HG02759 (cell line): ENCODE data around the gene EXO1.
"Not testable (repeated sequence)": the region's sequence is repeated elsewhere in the genome, so short reads cannot be mapped to it uniquely, and the experiment has no call there.

Source experiments
- ATAC-seq: cut with Tn5 transposase; IDR thresholded peaks from one replicate; pipeline ENCODE4 v1.9.1; 2021; ENCODE audit warnings: mild to moderate bottlenecking, moderate library complexity; ENCODE audit not compliant: unreplicated experiment

The EXO1 gene

DNA sequence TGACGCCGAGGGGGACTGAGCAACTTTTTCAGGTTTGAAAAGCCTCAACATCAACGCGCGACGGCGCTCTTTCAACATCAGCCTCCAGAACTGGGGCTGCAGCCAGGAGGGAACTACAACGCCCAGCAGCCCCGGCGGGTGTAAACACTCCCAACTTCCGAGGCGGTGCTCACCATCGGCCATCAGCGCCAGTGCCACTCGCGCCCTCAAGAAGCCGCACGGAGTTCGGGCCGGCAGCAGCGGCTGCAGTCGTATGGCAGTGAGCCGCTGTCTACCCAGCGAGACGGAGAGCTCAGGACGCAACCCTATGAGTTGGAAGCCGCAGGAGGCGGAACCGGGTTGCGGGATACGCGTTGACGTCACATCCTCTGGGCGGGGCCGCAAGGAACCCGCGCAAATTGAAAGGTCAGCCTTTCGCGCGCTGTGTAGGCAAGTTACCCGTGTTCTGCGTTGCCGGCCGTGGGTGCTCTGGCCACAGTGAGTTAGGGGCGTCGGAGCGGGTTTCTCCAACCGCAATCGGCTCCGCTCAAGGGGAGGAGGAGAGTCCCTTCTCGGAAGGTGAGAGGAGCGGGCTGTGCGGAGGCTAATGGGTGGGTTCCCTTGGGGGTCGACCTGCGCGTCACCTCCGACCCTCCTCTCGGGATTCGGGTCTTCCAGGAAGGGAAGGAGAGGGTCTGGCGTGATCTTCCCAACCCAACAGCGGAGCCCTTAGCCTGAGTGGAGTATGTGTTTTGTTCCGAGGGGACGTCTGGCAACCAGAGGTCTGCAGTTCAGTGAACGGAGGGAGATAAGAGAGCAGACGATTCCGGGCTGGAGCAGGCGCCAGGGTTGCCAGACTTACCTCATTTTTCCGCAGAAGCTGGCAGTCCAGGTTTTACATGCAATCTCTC, at the start of gene EXO1:
EXO1 (plus strand) TSS at position 409 of the 890 bp plus-strand sequence. CDS start 2,222 bp downstream, outside the sequence.
- ATAC-seq = peak; percentile 95

DNA sequence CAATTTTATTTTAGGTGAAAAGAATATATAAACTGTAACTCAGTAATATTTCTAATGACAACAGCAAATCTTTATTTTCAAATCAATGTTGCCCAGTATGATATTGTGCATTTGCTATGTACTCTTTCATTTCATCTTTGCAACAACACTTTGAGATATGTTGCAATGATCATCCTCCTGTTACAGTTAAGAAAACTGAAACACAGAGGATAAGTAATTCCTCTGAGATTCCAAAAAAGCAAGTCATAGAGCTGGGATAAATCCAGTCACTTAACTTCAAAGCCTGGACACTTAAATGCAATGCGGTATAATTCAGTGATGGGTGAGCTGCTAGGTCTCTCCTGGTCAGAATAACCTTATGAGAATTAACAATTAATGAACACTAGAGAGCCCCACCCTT, 48.6 kb upstream of the EXO1 start:
- no peak for ATAC-seq

DNA sequence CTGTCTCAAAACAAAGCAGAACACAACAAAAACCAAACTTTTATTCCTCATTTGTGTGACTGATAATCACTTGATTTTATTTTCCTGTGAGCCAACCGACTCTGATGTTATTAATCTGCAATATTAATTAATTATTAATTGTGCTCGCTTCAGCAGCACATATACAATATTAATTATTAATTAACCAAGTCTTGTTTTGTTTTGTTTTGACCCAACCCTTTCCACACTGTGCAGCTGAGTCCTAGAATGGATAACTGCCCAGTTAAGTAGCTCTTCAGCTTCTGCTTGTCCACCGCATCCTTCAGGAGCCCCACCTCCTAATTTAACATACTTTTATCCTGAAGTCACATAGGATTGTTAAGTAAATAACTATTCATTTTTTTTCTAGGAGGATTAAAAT, 47.4 kb upstream of the EXO1 start:
- no peak for ATAC-seq

DNA sequence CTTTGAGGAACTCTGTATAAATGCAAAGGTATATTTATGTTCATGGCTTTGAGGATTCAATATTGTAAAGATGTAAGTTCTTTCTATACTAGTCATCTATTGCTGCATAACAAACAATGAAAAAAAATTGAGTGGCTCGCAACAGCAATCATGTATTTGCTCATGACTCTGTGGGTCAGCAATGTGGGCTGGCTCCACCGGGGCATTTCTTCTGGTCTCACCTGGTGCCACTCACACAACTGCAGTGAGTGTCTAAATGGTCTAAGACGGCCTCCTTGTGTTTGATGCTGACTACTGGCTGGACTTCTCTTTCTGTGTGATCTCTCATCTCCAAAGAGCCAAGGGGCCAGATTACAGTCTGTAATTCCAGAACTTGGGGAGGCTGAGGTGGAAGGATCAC, 45.1 kb upstream of the EXO1 start:
- no peak for ATAC-seq

DNA sequence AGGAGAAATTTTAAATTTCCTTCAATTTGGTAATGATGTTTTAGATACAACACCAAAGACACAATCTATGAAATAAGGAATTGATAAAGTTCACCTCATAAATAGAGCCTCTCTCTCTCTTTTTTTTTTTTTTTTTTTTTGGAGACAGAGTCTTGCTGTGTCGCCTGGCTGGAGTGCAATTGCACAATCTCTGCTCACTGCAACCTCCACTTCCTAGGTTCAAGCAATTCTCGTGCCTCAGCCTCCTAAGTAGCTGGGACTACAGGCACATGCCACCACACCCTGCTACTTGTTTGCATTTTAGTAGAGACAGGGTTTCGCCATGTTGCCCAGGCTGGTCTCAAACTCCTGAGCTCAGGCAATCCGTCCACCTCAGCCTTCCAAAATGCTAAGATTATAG, 43.3 kb upstream of the EXO1 start:
- ATAC-seq = not testable (repeated sequence)

DNA sequence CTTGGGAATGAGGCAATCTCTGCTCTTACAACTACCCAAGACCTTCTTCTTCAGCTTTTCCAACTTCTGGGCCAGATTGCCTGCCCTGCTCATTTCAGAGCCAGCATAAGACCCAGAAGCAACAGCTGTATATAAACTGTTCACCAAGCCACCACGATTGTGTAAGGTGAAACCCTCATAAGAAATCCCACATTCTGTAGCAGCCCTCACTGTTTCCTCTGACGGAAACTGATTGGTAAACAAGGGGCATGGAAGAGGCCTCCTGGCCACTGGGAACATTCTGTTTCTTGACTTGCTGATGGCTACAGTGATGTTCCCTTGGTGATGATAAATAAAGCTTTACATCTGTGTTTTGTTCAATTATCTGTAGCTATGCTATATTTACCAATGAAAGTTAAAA, 39.7 kb upstream of the EXO1 start:
- no peak for ATAC-seq

DNA sequence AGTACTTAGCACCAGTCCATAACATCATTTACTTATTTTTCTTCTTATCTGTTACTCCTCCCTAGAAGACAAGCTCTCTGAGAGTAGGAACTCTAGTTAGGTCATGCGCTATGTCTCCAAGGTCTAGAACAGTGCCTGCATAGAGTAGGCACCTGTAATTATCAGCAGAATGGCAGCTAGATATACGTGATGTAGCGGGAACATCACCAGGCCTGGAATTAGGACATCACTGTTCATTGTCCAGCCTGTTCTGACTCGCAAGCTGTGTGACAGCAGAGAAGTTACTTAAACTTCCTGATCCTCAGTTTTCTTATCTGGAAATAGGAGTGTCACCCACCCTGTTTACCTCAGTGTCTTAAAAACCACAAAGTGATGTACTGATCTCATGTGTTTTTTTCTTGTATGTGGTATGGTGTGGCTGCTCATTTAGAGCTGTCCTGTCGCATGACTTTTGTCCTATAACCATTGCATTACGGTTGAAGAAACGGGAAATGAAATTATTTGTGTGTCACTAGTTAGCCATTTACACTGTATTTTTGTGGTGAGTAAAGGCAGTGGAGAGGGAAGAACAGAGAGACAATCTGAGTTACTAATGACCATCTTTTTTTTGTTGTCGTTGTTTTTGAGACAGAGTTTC, 37.1 kb upstream of the EXO1 start:
- peak; percentile 65 for ATAC-seq

DNA sequence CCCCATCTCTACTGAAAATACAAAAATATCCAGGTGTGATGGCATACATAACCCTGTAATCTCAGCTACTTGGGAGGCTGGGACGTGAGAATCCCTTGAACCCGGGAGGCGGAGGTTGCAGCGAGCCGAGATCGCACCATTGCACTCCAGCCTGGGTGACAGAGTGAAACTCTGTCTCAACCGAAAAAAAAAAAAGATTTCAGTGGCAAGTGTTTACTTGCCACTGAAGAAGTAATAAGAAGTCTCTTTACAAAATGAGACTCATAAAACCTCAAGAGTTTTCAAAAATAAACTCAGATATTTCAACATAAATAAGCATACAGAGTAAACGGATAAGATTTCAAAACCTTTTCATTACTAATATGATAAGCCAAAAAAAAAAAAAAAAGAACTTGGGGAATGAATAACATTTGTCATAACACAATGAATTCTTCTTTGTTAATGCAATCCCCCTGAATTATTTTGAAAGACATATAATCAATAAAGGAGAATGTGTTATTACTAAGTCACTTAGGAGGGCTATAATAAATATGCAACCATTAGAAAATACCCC, 34.2 kb upstream of the EXO1 start:
- no peak for ATAC-seq

DNA sequence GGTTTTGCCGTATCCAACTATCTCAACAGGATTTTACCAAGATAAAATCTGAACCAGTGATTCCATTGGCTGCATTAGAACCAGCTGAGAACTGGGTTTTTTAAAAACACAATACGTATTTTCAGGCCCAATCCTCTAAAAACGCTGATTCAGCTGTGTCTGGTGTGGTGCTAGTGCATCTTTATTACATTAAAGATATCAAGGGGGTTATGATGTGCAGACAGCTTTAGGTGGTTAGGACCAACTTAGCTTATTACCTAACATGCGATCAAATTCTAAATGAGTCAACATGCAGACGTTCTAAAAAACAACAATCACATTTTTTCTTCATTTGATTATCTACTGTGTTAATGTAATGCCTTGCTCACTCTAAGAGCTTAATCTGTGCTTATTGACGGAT, 32.0 kb upstream of the EXO1 start:
- ATAC-seq = no peak

DNA sequence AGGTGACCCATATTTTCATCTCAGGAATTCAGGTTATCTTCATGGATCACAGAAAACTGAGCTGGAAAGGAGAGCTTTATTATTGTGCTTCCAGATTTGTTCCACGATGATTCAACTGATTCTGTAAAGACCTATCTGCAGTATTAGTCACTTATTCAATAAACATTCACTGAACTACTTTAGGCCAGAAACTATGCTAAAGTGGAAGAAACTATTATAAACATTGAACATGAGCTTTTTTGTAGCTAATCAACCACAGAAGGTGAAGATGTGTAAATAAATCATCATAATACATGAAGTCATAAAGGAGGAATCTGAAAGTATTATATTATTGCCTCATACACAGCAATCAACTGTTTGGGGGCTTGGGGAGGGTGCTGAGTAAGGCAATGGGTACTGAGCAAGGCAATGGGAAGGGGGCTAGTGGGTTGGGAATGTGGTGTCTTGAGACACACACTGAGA, 30.6 kb upstream of the EXO1 start:
- ATAC-seq = no peak

DNA sequence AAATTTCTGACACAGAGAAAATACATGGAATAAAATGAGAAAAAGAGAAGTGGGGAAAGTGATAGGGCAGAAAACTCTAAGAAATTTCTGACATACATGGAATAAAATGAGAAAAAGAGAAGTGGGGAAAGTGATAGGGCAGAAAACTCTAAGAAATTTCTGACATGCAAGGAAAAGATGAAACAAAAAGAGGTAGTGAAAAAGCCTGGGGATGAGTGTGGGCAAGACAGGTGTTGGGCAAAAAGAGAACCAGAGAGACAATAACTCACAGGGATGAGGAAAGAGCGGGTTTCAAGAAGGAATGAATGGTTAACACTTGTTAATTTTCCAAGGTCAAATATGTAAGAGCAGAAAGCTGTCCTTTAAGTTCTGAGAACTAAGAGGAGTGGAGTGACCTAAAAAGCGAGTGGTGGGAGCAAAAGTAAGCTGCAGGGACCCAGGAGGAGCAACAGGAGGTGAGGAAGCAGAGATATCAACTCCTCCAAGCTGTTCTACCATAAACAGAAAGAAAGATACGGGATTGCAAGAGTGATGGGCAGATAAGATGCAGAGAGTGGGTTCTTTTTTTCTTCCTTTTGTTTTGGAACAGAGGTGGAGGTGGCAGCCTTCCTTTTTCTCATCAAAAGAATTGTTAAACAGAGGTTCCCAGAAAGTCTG, 29.9 kb upstream of the EXO1 start:
- no peak for ATAC-seq

DNA sequence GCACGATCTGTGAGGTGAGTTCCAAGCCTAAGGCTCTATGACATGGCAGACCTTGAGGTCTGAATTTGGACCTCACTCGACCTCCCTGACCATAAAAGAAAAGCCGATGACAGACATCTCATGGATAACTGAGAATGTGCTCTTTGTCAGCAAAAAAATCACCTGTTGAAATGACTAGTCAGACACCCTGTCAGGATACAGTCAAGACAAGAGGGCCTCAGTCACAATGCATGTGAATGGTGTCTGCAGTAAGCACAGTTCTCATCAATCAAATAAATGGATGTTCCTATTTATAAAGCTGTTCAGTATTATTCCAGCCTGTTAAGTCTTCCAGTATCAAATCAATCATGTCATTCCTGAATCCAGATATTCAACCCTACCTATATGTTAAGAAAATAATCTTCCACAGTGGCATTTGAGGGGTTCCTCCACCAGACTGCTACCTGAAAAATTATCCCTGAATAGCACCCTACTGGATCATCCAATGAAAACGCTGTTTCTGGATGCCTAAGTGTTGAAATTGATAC, 28.6 kb upstream of the EXO1 start:
- ATAC-seq = no peak

DNA sequence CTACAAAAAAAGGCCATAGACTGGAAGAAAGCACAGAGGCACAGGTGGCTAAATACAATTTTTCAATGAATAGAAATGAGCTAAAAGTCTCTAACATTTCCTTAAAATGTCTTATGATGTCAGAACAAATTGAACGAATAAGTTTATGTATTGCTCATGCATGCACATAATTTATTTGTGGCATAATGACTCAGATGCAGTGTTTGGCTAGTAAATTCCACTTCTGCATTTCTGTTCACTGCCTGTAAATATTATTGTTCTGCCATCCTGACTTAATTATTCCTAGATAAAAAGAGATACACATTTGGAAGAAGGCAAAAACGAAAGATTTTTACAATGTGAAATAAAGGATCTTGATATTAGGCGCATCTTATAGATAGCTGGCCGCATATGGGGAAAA, 26.6 kb upstream of the EXO1 start:
- ATAC-seq = no peak

DNA sequence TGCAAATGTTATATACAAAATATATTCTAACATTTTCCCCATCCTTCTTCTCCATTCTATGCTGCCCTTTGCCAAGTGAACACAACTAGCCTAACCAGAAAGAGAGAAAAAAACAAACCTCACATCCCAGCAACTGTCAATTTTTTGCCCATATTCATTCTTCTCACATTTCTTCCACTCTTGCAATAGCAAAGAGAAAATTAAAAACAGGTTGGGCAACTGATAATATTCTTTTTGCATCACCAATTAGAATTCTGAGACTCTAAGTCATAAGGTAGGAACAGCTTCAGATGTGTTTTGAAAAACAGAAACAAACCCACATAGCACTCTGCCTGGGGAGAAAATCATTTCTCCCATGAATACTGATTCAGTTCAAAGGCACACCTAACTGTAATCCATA, 25.2 kb upstream of the EXO1 start:
- ATAC-seq = no peak

DNA sequence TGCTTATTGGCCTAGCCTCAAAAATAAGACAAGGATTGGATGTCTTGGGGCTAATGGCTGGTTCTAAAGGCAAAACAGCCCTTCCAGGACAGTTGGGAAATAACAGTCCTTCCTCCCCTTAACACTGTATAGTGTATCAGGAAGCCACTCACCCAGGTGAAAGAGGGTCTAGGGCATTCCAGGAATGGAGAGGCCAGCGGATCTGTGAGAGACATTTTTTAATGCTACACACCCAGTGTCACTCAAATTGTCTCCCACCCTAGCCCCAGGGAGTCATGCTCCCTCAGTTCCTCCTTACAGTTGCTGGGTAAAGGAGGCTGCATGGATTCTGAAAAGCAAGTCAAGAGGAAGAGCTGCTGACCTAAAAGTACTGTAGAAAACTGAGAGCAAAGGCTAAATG, 24.1 kb upstream of the EXO1 start:
- no peak for ATAC-seq

DNA sequence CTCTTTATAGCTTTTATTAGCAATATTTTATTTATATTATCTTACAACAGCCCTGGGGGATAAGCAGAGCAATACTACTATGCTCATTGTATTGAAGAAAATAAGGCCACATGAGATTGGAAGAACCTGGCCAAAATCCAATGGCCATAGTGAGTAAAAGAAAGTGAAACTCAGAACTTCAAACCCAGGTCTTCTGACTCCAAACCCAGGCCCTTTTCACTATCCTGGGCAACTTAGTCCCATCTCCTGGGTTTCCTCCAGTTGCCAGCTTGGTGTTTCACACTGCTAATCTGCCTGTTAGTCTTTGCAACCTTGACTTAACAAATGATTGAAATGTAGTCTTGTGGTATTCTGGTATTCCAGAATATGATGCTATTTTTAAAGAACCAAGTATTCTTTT, 22.4 kb upstream of the EXO1 start:
- no peak for ATAC-seq

DNA sequence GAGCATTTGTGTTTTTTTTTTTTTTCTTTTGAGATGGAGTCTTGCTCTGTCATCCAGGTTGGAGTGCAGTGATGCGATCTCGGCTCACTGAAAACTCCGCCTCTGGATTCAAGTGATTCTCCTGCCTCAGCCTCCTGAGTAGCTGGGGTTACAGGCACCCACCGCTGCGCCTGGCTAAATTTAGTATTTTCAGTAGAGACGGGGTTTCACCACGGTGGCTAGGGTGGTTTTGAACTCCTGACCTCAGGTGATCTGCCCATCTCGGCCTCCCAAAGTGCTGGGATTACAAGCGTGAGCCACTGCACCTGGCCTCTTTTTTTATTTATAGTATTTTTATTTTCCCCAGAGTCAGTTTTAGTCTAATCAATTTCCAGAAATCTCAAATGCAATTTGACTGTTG, 21.4 kb upstream of the EXO1 start:
- ATAC-seq = not testable (repeated sequence)

DNA sequence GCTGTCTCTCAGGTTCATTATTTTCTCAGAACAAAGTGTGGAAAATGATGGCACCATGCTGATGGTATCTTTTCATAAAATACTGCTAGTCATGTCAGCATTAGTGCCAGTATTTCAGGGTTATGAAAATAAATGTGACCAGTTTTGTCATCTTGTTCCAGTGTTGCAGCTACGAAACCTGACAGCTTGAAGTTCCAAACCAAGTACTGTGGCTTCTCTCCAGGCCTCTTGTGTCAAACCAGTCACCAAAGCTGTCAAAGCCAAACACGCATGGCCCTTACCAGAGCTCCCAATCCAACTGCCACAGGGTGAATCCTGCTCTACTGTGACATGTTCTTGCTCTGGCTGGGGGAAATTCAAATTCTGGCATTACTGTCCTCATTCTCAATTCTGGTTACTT, 20.7 kb upstream of the EXO1 start:
- no peak for ATAC-seq

DNA sequence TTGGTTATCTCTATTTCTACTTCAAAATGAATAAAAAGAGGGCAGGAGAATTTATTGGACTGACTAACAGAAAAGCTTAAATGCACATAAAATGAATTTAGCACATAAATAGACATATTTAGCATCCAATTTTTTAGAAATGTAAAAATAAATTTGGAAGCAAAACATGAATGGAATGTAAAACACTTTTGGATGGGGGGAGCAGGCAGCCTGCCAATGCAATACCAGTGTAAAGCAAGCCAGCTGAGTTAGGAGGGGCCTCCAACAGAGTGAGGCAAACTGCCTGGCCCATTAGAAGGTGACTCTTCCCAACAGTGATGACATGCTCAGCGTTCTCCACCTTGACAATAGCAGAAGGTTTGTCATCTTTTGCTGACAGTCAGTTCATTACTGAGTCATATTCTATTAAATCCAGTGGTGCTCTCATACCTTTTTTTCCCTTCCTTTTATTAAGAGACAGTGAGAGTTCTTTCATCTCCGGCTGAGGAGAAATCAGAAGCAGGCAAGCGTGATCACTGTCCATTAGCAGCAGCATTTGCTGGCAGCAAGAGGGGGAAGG, 19.5 kb upstream of the EXO1 start:
- no peak for ATAC-seq

DNA sequence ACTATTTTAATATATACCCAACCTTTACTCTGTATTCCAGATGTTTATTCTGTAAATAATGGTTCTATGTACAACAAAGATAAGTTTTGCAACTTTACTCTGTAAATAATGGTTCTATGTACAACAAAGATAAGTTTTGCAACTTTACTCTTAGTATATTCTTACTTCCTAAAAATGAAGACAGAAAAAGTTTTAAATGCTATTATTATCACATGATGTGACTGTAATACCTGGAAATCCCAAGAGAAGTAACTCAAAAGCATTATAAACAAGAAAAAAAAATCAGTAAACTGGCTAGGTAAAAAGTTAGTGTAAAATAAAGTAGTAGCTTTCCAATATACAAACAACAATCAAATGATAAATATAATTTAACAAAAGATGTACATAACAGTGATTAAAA, 18.5 kb upstream of the EXO1 start:
- ATAC-seq = no peak
